GM23248 (cell line): ENCODE results near the gene PRKCE.

Experiments used
- EZH2 ChIP-seq: fragments of 200-600 bp; sonication (generic); IDR thresholded peaks from 2 replicates; pipeline ENCODE4 v1.6.1; 2018; ENCODE audit warnings: antibody characterized with exemption, mild to moderate bottlenecking; ENCODE audit not compliant: insufficient read depth, poor library complexity, severe bottlenecking
- EZH2phosphoT487 ChIP-seq: fragments of 200-600 bp; sonication (generic); IDR thresholded peaks from 2 replicates; pipeline ENCODE4 v1.6.1; 2018; ENCODE audit warnings: antibody characterized with exemption, moderate library complexity, mild to moderate bottlenecking, low read depth; ENCODE audit not compliant: insufficient read depth

DNA sequence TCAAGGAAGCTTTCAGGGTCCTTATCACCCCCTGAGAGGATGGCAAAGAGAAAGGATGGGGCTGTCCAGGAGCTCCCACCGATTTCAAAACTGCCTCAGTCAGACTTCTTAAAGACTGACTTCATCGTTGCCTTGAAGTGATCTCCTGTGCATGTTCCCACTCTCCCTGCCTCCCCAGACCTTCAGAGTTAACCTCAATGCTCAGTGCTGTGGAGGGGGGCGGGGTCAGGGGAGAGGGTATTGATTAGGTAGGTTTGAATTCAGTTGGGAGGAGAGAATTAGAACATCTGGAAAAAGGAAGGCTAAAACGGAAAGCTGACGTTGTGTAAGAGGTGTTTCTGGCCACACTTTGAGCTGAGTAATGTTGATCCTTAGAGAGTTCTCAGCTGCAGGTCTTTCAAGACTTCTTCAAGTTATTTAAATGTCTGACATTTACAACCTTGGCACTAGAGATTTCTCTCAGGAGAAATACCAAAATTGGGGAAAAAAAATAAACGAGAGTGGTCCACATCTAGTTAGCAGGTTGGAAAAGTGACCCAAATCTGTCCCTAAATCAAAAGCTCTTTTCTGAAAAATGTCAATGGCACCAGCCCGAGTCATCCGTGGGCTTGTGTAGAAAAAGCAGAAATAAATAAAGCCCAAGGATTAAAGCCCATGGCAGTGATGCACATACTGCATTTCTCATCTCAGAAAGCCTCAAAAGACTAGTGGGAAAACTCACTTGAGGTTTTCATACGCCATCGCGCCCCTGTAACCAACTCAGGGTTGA lies 511.0 kb downstream of the PRKCE start:
- TF ChIP-seq EZH2, result no peak
- no peak for TF ChIP-seq EZH2phosphoT487
